ENCODE measurements around the gene FAM114A1.
A peak's percentile ranks its signal among the peaks of the same experiment; 100 is the strongest.

Gene FAM114A1

DNA sequence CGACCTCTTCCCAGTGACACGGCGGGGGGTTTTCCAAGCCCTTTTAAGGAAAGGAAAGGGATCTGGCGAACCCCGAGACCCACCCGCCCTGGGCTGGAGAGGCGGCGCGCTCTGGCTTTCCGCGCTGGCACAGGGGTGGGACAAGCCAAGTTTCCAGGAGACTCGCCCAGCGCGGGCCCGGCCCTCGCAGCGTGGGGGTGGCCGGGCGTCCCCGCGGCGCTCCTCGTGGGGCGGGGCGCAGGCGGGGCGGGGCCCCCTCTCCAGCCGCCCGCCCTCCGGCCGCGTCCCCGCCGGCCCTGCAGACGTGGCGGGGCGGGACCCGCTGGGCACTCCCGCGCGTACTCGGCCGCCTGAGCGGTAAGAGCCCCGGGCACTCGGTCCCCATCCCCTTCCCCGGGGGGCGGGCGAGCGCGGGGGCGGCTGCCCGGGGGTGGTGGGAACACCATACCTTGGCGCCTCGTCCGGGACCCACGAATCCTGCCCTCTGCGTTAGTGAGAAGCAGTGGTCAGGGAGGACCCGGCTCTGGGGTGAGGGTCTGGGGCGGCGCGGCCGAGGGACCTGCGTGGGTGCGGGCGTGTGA lies at the start of gene FAM114A1:
Gene FAM114A1 (plus strand): TSS at position 329 of the 581 bp plus-strand sequence. CDS start 10,273 bp downstream, outside the sequence.
- peak; percentile 74 to 79 for DNase-seq (ENCODE audit: low read depth in 2 of 2)

DNA sequence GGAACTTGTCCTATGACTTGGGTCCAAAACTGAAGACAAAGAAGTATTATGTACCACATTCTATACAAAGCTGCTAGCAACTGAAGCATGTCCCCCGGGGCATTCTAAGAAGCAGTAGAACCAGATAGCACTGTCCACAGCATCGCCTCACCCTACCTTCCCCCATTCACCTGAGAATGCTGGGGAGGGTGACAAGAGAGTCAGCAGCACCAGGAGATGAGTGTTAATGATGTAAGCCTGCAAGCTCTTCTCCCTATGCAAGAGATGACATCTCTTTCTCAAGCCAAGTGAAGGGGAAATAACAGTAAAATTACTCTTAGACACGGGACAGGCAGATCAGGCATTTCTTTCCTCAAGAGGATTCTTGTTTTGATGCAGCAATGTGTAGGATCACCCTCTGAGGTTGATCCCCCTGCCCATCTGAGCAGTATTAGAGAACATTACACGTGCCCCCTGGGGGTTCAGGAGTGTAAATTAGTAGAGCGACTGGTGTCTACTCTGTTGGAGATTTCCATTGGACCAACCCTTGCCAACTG lies 49.1 kb upstream of the FAM114A1 start:
- DNase-seq (ENCODE audit: low read depth in 2 of 2): no peak

DNA sequence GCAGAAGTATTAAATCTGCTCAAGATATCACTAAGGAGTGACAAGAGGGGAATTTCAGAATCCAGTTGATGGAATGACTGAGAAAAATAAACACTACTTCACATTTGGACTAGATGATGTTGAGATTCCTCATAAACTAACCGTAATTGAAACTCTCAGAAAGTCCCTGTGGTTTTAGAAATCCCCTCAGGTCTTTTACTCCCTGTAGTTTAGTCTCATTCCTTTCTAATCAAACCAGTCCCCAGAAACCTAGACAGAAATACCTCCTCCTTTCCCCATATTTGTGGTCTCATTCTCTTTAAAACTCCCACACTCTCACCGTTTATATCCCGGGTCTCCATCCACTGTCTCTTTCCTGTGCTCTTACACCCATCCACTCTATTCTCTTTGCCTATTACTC lies 48.0 kb upstream of the FAM114A1 start:
- no peak for DNase-seq (ENCODE audit: low read depth in 2 of 2)

DNA sequence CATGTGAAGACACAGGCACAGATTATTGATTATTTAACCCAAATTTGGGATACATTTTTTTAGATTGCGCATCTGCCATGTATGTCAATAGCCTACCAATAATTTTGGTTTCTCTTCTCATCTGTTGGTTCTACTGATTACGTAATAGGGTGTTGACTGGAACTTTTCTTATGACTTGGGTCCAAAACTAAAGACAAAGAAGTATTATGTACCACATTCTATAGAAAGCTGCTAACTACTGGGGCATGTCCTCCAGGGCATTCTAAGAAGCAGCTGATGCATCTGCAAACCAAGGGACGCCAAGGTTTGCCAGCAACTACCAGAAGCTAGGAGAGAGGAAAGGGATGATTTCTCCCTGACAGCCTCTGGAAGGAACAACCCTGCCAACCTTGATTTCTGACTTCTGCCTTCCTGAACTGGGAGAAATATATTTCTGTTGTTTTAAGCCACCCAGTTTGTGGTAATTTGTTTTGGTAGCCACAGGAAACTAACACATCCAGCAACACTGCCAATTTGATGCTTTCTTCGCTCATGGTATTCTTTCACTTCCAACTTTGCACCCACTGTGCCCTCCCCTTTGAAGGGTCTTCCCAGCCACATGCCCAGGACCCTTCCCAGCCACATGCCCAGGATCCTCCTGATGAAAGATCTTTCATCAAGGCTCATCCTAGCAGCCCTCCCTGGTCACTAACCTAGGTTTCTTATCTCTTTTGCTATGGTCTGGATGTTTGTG lies 47.1 kb upstream of the FAM114A1 start:
- no peak for DNase-seq (ENCODE audit: low read depth in 2 of 2)

DNA sequence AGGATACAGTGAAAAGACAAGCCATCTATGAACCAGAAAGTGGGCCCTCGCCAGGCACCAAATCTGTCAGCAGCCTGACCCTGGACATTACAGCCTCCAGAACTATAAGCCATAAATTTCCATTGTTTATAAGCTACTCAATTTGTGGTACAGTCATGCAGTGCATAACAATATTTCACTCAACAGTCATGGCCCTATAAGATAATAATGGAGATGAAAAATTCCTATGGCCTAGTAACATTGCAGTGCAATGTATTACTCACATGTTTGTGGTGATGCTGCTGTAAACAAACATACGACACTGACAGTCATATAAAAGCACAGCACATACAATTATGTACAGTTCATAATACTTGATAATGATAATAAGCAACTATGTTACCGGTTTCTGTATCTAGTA lies 45.9 kb upstream of the FAM114A1 start:
- no peak for DNase-seq (ENCODE audit: low read depth in 2 of 2)

DNA sequence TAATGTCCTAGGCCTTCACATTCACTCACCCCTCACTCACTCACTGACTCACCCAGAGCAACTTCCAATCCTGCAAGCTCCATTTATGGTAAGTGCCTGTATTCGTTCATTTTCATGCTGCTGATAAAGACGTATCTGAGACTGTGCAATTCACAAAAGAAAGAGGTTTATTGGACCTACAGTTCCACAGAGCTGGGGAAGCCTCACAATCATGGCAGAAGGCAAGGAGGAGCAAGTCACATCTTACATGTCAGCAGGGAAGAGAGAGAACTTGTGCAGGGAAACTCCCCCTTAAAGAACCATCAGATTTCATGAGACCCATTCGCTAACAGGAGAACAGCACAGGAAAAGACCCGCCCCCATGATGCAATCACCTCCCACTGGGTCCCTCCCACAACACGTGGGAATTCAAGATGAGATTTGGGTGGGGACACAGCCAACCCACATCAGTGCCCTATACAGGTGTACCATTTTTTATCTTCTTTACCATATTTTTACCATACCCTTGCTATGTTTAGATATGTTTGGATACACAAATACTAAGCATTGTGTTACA lies 44.8 kb upstream of the FAM114A1 start:
- no peak for DNase-seq (ENCODE audit: low read depth in 2 of 2)

DNA sequence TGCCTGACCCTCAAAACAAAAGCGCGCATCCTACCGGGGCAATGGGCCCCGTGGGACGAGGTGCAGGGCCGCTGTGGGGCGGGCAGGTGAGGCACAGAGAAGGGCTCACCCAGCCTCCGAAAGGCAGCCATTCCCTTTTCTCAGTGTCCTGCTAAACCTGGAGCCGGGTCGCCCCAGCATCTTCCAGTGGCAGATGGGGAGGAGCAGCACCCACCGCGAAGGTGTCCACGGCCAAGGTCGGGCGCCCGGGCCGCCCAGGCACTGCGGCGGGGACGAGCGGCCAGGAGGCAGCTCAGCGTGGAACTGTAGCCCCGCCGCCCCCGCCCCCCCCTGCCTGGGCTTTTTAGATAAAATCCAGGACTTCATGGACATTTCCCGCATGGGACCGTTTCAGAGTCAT lies 43.8 kb upstream of the FAM114A1 start:
- no peak for DNase-seq (ENCODE audit: low read depth in 2 of 2)

DNA sequence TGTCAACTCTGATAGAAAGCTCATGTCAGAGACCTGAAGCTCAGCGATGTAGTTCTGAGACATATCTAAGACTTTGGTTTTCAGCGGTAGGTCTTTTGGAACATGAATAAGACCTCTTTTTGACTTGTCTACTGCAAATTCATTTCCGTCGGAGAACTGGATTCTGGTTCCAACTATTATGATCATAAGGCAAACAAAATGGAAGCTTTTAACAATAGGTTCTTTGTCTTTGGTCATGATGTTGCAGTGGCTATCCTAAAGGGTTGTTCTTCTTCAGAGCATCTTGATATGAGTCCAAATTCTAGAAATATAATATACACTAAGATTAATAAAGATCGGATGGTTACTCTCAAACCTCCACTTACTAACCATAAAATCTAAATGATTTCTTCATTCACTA lies 38.4 kb upstream of the FAM114A1 start:
- DNase-seq (ENCODE audit: low read depth in 2 of 2): no peak

DNA sequence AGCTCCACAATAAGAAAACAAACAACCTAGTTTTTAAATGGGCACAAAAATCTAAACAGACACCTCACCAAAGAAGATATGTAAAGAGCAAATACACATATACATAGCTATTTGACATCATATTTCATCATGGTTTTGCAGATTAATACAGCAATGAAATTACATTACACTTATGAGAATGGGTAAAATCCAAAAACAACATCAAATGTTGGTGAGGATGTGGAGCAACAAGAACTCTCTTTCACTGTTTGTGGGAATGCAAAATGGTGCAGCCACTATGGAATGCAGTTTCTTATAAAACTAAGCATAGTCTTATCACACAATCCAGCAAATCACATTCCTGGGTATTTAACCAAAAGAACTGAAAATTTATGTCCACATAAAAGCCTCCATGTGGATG lies 36.0 kb upstream of the FAM114A1 start:
- DNase-seq (ENCODE audit: low read depth in 2 of 2): no peak

DNA sequence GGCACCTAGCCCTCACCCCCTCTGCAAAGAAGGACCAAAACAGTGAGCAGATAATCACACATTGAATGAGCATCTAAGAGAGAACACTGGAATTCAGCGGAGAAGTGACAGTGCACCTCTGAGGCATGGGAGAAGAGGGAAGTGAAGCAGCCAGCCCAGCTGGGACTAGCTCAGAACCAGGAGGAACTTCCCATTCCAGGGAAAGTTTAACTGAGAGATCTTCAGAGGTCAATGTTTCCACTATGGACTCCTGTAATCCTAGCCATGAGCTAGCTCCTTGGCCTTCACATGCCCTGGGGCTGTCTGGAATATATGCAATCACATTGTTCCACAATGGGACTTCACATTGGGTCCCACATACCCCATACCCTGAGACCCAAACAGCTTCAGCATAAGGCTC lies 35.4 kb upstream of the FAM114A1 start:
- DNase-seq (ENCODE audit: low read depth in 2 of 2): no peak

DNA sequence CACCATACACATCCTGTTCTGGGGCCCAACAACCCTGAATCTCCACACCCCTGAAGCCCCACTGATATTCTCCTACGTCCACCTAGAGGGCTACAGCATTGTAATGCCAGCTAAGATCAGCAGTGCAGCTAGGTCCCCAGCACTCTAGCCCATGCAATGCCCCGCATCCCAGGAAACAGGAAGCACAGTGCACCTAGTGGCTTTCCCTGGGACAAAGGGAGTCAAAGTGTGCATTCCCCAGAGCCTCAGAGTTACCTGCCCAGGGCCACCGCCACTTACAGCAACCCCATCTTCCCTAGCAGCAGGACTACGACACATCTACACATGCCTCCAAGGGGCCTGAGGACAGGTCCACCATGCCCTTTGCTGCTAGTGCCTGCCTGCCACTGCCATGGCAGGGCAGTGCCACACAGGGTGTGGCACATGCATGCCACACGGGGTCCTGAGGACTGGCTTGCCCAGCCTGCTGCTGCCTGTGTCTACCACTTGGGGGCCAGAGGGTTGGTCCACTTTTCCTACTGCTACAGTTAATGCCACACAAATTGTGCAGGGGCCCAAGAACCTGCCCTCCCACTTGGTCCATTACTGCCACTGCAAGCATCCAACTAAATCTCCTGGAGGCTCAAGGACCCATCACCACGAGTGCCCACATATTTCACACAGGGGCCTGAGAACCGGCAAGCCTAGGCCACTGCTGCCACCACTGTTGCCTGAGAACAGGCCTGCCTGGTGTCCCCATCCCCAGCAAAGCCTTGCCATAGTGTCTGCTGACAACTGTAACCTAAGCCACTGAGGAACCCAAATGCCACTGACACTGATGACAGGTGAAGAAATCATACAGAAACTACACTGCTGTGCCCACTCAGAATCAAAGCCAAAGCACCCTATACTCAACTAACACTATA lies 34.7 kb upstream of the FAM114A1 start:
- no peak for DNase-seq (ENCODE audit: low read depth in 2 of 2)

DNA sequence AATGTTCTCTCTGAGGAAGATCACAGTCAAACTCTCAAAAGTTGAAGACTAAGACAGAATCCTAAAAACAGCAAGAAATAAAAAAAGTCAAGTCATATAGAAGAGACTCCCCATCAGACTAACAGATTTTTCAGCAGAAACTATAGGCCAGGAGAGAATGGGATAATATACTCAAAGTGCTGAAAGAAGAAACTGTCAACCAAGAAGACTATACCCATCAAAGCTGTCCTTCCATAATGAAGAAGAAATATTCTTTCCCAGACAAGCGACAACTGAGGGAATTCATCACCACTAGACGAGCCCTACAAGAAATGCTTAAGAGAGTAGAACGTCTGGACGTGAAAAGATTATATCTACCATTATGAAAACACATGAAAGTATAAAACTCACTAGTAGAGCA lies 33.0 kb upstream of the FAM114A1 start:
- DNase-seq (ENCODE audit: low read depth in 2 of 2): no peak

DNA sequence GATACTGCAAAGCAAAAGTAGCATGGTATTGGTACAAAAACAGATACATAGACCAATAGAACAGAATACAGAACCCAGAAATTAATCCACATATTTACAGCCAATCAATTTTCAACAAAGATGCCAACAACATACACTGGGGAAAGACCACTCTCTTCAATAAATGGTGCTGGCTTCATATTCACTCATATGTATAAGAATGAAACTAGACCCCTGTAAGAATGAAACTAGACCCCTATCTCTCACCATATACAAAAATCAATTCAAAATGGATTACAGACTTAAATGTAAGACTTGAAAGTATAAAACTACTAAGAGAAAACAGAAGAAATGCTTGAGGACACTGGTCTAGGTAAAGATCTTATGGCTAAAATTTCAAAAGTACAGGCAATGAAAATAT lies 30.3 kb upstream of the FAM114A1 start:
- DNase-seq (ENCODE audit: low read depth in 2 of 2): no peak

DNA sequence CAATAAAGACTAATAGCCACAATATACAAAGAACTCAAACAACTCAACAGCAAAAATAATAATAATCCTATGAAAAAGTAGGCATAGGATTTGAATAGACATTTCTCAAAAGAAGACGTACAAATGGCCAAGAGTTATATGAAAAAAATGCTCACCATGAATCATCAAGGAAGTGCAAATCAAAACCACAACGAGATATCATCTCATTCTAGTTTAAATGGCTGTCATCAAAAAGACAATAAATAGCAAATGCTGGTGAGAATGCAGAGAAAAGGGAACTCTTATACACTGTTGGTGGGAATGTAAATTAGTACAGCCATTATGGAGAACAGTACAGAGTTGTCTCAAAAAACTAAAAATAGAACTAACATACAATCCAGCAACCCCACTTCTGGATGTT lies 29.8 kb upstream of the FAM114A1 start:
- peak in 1 of 2 experiments; percentile 38 for DNase-seq (ENCODE audit: low read depth in 2 of 2)

DNA sequence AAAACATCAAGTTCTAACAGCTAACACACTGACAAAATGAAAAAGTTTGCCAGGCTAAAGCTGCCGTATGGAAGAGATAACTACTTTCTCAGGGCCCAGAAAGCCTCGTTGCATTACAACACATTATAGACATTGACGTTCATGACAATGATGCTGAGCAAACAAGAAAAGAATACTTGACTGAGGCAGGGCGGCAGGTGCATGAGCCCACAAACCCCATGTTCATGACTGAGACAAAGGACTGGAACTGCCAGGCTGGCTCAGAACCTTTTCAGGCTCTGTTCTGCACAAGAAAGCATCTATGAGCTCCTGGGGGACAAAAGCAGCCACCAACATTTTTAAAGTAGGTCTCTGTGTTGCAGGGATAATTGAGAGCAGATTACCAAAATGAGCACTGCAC lies 24.6 kb upstream of the FAM114A1 start:
- no peak for DNase-seq (ENCODE audit: low read depth in 2 of 2)

DNA sequence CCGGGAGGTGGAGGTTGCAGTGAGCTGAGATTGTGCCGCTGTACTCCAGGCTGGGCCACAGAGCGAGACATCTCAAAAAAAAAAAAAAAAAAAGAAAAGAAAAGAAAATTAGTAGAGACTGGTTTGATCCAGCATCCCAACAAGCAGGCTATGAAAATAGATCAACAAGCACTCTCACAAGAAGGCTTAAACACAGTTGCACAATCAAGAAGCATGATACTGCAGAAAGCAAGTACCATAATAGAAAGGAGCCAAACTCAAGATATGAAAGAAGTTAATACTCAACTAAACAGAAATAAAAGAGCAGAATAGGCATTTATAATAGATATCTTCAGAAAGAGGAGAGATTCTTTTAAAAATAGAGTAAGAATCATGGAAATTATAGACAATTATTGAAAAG lies 21.6 kb upstream of the FAM114A1 start:
- no peak for DNase-seq (ENCODE audit: low read depth in 2 of 2)

DNA sequence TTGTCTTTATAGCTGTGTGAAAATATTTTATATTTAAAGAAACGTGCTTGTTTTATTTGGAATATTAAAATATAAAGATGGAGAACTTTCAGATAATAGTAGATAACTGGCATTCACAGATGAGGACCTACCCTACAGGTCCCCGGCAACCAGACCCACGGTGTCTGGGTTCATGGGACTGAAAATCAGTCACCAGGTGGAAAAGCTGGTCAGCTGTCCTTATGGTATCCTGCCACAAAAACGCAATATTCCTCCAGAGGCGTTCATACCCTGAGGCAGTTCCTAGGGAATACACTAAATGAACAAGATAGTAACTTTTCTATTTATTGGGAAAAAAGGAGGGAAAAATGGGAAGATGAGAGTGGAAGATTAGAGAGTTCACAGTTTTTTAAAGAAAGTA lies 12.1 kb upstream of the FAM114A1 start:
- DNase-seq (ENCODE audit: low read depth in 2 of 2): no peak

DNA sequence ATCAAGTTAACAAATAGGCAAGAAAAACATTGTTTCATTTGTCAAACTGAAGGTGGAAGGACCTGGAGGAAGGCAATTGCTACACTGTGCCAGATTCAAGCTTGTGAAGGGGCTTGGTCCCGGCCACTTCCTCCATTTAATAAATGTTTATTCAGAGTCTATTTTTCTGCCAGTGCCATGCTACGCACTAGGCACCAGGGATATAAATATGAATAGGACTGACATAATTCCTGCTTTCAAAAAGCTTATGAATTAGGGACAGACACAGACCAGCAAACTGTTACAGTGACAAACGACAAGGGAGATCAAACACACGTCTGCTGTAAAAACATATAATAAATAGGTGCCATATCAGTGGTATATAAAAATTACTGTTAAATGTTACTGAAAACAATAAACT lies 11.6 kb upstream of the FAM114A1 start:
- DNase-seq (ENCODE audit: low read depth in 2 of 2): no peak

DNA sequence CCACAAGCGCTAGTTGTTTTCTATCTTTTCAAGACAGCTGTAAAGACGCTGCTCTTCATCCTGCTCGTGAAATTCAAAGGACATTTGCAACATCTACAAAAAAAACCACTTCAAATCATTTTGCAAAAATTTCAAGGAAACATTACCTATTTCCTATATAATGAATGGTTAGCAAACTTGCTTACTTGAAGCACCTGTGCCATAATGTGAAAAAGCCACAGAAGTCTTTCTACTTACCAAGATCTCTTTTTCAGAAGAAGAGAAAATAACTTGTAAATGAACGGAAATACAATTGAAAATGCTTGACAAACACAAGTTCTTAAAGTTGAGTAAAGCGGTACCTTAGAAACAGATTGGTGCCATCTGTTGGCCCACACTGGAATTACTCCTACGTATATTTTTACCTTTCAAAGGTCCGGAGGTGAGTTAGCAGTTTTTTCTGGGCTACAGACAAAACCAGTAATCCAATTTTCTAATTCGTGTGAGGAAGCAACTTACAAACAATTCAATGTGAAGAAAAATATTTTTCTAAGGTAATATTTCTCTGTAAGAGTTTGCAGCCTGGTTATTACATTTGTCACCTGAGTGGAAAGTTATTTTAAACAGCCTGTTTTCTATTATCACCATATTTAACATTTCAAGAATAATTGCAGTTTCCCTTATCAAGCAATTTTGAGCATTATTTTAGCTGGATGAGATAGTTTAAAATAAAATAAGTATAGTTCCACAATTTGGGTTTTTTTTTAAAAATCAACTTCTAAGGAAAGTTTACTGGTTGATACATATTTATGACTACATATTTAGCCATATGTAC lies 10.9 kb upstream of the FAM114A1 start, which contains the start of gene TLR6:
Gene TLR6 (minus strand): TSS at position 294 of the 814 bp plus-strand sequence. CDS start 27,344 bp downstream, outside the sequence.
- DNase-seq (ENCODE audit: low read depth in 2 of 2): no peak

DNA sequence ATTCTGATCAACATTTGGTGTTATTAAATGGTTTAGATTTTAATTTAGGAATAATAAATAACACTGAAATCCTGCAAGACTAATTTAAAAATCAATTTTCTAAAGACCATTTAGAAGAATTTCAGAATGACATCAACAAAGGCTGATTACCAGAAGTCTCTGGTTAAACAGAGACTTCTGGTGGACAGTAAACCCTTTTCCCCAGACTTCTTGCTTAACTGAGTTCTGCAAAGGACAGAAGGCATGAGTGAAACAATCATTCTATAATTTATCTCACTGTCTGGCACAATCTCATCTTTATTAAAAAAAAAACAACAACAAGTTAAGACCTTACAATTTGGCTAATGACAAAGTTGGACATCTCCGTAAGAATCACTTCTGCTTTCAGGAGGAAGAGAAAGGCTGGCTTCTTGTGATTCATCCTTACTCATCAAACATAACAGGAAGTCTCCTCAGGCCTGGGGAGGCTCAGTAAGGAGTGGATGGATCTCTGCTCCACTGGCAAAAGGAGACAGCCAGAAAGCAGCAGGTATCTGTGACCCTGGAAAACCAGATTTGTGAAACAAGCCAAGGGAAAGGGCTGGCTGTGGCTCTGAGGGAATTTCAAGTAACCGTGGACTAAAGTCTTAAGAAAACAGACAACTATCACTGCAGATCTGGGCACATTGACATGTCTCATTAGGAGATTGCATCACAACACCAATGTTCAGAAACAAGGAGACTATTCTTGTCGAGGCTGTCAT lies 10.1 kb upstream of the FAM114A1 start:
- DNase-seq (ENCODE audit: low read depth in 2 of 2): peak; percentile 64 to 67

DNA sequence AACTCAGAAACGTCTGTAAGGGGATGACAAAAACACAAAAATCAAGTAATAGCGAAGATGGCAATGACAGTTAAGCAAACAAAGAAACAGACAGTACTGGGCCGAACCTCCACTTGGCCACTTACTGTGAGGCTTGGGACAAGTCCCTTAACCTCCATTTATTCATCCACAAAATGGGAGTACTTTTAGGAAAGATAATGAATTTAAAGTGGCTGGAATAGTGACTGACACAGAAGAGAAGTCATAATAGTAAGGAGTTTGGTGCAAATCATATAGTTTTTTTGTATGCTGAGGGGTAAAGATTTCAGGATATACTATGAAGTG lies 9.5 kb upstream of the FAM114A1 start:
- no peak for DNase-seq (ENCODE audit: low read depth in 2 of 2)

Measured in fibroblast of skin of left quadriceps (primary cell).